ENCODE measurements around the gene RNF223.

DNA sequence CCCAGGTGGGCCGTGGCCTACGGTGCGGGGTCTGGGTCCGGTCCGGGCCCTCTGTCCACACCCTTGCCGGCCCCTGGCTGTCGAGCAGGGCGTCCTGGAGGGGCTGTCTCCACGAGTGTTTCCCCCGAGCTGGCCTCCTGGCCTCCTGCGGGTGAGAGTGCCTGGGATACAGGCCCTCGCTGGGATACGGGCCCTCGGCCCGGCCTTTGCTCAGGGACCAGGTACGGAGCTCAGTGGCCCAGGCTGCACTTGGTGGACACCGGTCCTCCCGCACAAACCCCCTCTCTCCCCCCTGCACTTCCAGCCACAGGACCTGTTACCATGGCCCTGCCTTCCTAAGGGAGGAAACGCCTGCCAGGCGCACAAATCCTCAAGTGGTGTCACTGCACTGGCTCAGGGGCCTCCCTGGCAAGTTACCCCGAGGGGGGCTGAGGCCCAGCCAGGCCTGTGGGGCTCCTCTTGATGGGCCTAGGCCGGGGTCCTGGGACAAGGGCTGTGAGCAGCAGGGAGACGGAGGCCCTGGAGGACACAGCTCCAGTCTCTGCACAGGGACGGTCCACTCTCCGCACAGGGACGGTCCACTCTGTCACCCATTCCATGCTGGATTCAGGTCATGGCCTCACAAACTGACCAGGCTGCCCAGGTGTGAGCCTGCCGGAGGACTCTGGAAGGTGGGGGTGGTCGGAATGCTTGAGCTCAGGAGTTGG, 18.2 kb upstream of the RNF223 start:
- TF ChIP-seq GATA3 (IDR thresholded peaks at IDR 0.05; ENCODE audit: low read depth, low read length) (no peak), GATA2 (IDR thresholded peaks at IDR 0.05; ENCODE audit: low read depth, low read length) (no peak)
